ENCODE measurements around the gene TENM3.

Gene TENM3

GRCh38 chr4:182425302-182425701 is 182.1 kb downstream of the TENM3 start:
- DNase-seq (ENCODE audit: low read depth) = no peak
- no peak for TF ChIP-seq POLR2A (IDR thresholded peaks at IDR 0.05; ENCODE audit: extremely low read depth, insufficient read length)
- TF ChIP-seq MYC (IDR thresholded peaks at IDR 0.05; ENCODE audit: low read depth, low read length) = no peak
- no peak for TF ChIP-seq CTCF (IDR thresholded peaks at IDR 0.05; ENCODE audit: low read depth, low read length)
- TF ChIP-seq MAX (IDR thresholded peaks at IDR 0.05; ENCODE audit: low read depth, low read length) = no peak

GRCh38 chr4:182426901-182427300 is 183.7 kb downstream of the TENM3 start:
- H3K4me3 ChIP-seq (ENCODE audit: low read depth, low read length) = no peak overlapping the region
- no peak for DNase-seq (ENCODE audit: low read depth)
- TF ChIP-seq POLR2A (IDR thresholded peaks at IDR 0.05; ENCODE audit: extremely low read depth, insufficient read length) (no peak), MAX (IDR thresholded peaks at IDR 0.05; ENCODE audit: low read depth, low read length) (no peak), CTCF (IDR thresholded peaks at IDR 0.05; ENCODE audit: low read depth, low read length) (no peak)

More at GRCh38 chr4:182425302-182425701, 182.1 kb downstream of the TENM3 start:
- no peak overlapping the region for H3K4me3 ChIP-seq (ENCODE audit: low read depth, low read length)

GRCh38 chr4:182427554-182427953 is 184.4 kb downstream of the TENM3 start:
- no peak for TF ChIP-seq MYC (IDR thresholded peaks at IDR 0.05; ENCODE audit: low read depth, low read length)
- TF ChIP-seq POLR2A (IDR thresholded peaks at IDR 0.05; ENCODE audit: extremely low read depth, insufficient read length) = no peak
- TF ChIP-seq CTCF (IDR thresholded peaks at IDR 0.05; ENCODE audit: low read depth, low read length) = no peak
- TF ChIP-seq MAX (IDR thresholded peaks at IDR 0.05; ENCODE audit: low read depth, low read length) = no peak
- DNase-seq (ENCODE audit: low read depth) = no peak

GRCh38 chr4:182429896-182430295 is 186.7 kb downstream of the TENM3 start:
- no peak for TF ChIP-seq MAX (IDR thresholded peaks at IDR 0.05; ENCODE audit: low read depth, low read length)
- no peak overlapping the region for H3K4me3 ChIP-seq (ENCODE audit: low read depth, low read length)
- DNase-seq (ENCODE audit: low read depth) = no peak

More at GRCh38 chr4:182427554-182427953, 184.4 kb downstream of the TENM3 start:
- no peak overlapping the region for H3K4me3 ChIP-seq (ENCODE audit: low read depth, low read length)

GRCh38 chr4:182432819-182433218 is 189.6 kb downstream of the TENM3 start:
- no peak overlapping the region for H3K4me3 ChIP-seq (ENCODE audit: low read depth, low read length)
- DNase-seq (ENCODE audit: low read depth) = no peak
- TF ChIP-seq CTCF (IDR thresholded peaks at IDR 0.05; ENCODE audit: low read depth, low read length) = no peak
- TF ChIP-seq MAX (IDR thresholded peaks at IDR 0.05; ENCODE audit: low read depth, low read length) = no peak
- no peak for TF ChIP-seq MYC (IDR thresholded peaks at IDR 0.05; ENCODE audit: low read depth, low read length)
- TF ChIP-seq POLR2A (IDR thresholded peaks at IDR 0.05; ENCODE audit: extremely low read depth, insufficient read length) = no peak

- no peak for DNase-seq (ENCODE audit: low read depth)
- no peak overlapping the region for H3K4me3 ChIP-seq (ENCODE audit: low read depth, low read length)
- TF ChIP-seq MYC (IDR thresholded peaks at IDR 0.05; ENCODE audit: low read depth, low read length) (no peak), CTCF (IDR thresholded peaks at IDR 0.05; ENCODE audit: low read depth, low read length) (no peak), POLR2A (IDR thresholded peaks at IDR 0.05; ENCODE audit: extremely low read depth, insufficient read length) (no peak)
These were observed 191.5 kb downstream of the TENM3 start for GRCh38 chr4:182434720-182435119.
